Tibial artery (tissue), 4 donors: ENCODE data around the gene SPHK2.
"Not testable (repeated sequence)": the region's sequence is repeated elsewhere in the genome, so short reads cannot be mapped to it uniquely, and the experiment has no call there.

Experiments
- DNase-seq, 2 donors: peaks; one replicate each; pipeline ENCODE4 v3.0.0-alpha.2; 2019
- H3K27ac ChIP-seq, 2 donors: fragments of 200-600 bp; sonication (generic) in 1 of 2; 1 replicate in 1 of 2; 2 replicates in 1 of 2; pipeline ENCODE4 v1.5.1; 2018 to 2019; ENCODE audit warnings: mild to moderate bottlenecking in 1 of 2
- H3K27me3 ChIP-seq, 2 donors: fragments of 200-600 bp; sonication (generic) in 1 of 2; one replicate each; pipeline versions ENCODE4 v1.5.1 to v1.6.0; 2016 to 2019
- H3K36me3 ChIP-seq, 3 donors: fragments of 200-600 bp; sonication (generic) in 2 of 3; one replicate each; pipeline ENCODE4 v1.5.1; 2016 to 2019; ENCODE audit warnings: mild to moderate bottlenecking in 2 of 3
- H3K4me1 ChIP-seq, 4 donors: fragments of 200-600 bp; sonication (generic) in 2 of 4; 1 replicate in 3 of 4; 2 replicates in 1 of 4; pipeline ENCODE4 v1.5.1; 2016 to 2019
- H3K4me3 ChIP-seq, 2 donors: fragments of 200-600 bp; sonication (generic) in 1 of 2; 1 replicate in 1 of 2; 2 replicates in 1 of 2; pipeline ENCODE4 v1.5.1; 2018 to 2019; ENCODE audit warnings: mild to moderate bottlenecking in 2 of 2
- H3K9me3 ChIP-seq, 3 donors: fragments of 200-600 bp; sonication (generic) in 1 of 3; one replicate each; pipeline ENCODE4 v1.5.1; 2016 to 2019
- CTCF ChIP-seq, 2 experiments: fragments of 200-600 bp in 1 of 2; fragments of 450-650 bp in 1 of 2; IDR thresholded peaks; one replicate each; pipeline ENCODE4 v1.5.1; 2017 to 2019; ENCODE audit warnings: antibody characterized with exemption in 2 of 2, mild to moderate bottlenecking in 1 of 2, moderate library complexity in 1 of 2
- intact Hi-C: fragments of 100-400 bp; cut with DNase I; formaldehyde crosslinking; loops from one replicate; pipeline ENCODE4 v1.15.0; 2023; ENCODE audit warnings: low total_unique reads

The SPHK2 gene

GRCh38 chr19:48676887-48677286 is 57.6 kb downstream of the SPHK2 start:
- Histone ChIP-seq H3K4me3 (no peak overlapping the region), H3K27ac (no peak overlapping the region), H3K36me3 (no peaks in the 10 kb centered on the region), H3K9me3 (no peaks in the 10 kb centered on the region), H3K4me1 (peaks cover 0 to 9% (median 3%) of the 10 kb centered on the region in 4 donors), H3K27me3 (no peaks in the 10 kb centered on the region)
- DNase-seq, result no peak
- TF ChIP-seq CTCF (IDR thresholded peaks at IDR 0.05), result no peak
- intact Hi-C loops, result loop anchor here (5.0 kb wide), 1 partner anchor 65 kb away; the partner anchor contains the start of gene RASIP1

- H3K9me3 ChIP-seq, result no peaks in the 10 kb centered on the region
- H3K27me3 ChIP-seq, result no peaks in the 10 kb centered on the region
- H3K4me3 ChIP-seq, result no peak overlapping the region
- H3K36me3 ChIP-seq, result no peaks in the 10 kb centered on the region
- peaks cover 0 to 9% (median 3%) of the 10 kb centered on the region in 4 donors for H3K4me1 ChIP-seq
- TF ChIP-seq CTCF (IDR thresholded peaks at IDR 0.05), result no peak
- intact Hi-C loops, result loop anchor here (5.0 kb wide), 1 partner anchor 64 kb away; the partner anchor contains the start of gene RASIP1
- H3K27ac ChIP-seq, result no peak overlapping the region
- no peak for DNase-seq
Observed at GRCh38 chr19:48678201-48678600, 58.9 kb downstream of the SPHK2 start.

GRCh38 chr19:48680006-48680405 is 60.7 kb downstream of the SPHK2 start:
- H3K4me3 ChIP-seq, H3K4me1 ChIP-seq, H3K9me3 ChIP-seq, intact Hi-C loops, H3K27ac ChIP-seq, DNase-seq, H3K27me3 ChIP-seq, H3K36me3 ChIP-seq: not testable (repeated sequence)
